ENCODE results near the gene KIAA0232. TPM values are rescaled to one million over a fixed set of nuclear protein-coding genes. Genes with fewer than 3 reads are reported as not detected.

KIAA0232 gene
- polyA plus RNA-seq, 1 donor (not counting 4 experiments of a cell fraction or from before 2014, with no cell fraction given): 10.0 TPM

- FAIRE-seq (no peak), DNase-seq (ENCODE audit: low read depth, low spot score) (no peak)
- Histone ChIP-seq H3K9ac (ENCODE audit: control insufficient read depth, extremely low read depth, insufficient read depth, low read length) (no peak overlapping the region), H3K27ac (ENCODE audit: control insufficient read depth, insufficient read depth, low read length) (no peak overlapping the region), H3K27me3 (ENCODE audit: control insufficient read depth, extremely low read depth, insufficient read depth, low read length) (no peaks in the 10 kb centered on the region), H3K4me3 (ENCODE audit: control insufficient read depth in 2 of 3, extremely low read depth in 1 of 3, insufficient read depth in 2 of 3, low read depth in 1 of 3, low read length in 3 of 3) (no peak overlapping the region), H3K9me3 (ENCODE audit: control insufficient read depth, low read depth, low read length) (no peaks in the 10 kb centered on the region), H3K4me1 (ENCODE audit: control insufficient read depth, extremely low read depth, insufficient read depth, low read length) (peaks cover 16% of the 10 kb centered on the region), H3K36me3 (ENCODE audit: control insufficient read depth in 2 of 2, extremely low read depth in 1 of 2, insufficient read depth in 2 of 2, low read length in 2 of 2) (no peaks in the 10 kb centered on the region), H2AFZ (ENCODE audit: control insufficient read depth, low read length) (no peak overlapping the region), H3K9me1 (ENCODE audit: control insufficient read depth, extremely low read depth, insufficient read depth, low read length) (no peaks in the 10 kb centered on the region), H3K79me2 (ENCODE audit: control insufficient read depth, insufficient read depth, low read length) (no peaks in the 10 kb centered on the region), H4K20me1 (ENCODE audit: control insufficient read depth, extremely low read depth, insufficient read depth, low read length) (no peaks in the 10 kb centered on the region), H3K4me2 (ENCODE audit: control insufficient read depth, extremely low read depth, insufficient read depth, low read depth, low read length) (no peak overlapping the region)
- TF ChIP-seq CTCF (optimal IDR thresholded peaks at IDR 0.05 in 1 of 3, IDR thresholded peaks at IDR 0.05 in 1 of 3, conservative IDR thresholded peaks at IDR 0.05 in 1 of 3; ENCODE audit: extremely low read depth in 1 of 3, insufficient read depth in 2 of 3, low read length in 3 of 3) (no peak), EZH2 (IDR thresholded peaks at IDR 0.05; ENCODE audit: low read length) (no peak)
- dilution Hi-C loops (cut with MboI; ENCODE audit: extremely low pct_ligation_motif_present, low sequenced_read_pairs): no loop called here
These were observed 131.9 kb downstream of the KIAA0232 start for GRCh38 chr4:6914448-6914847.

GRCh38 chr4:6915041-6916005, 132.8 kb downstream of the KIAA0232 start:
- Histone ChIP-seq H3K4me3 (ENCODE audit: control insufficient read depth in 2 of 3, extremely low read depth in 1 of 3, insufficient read depth in 2 of 3, low read depth in 1 of 3, low read length in 3 of 3) (no peak overlapping the region), H3K79me2 (ENCODE audit: control insufficient read depth, insufficient read depth, low read length) (no peaks in the 10 kb centered on the region), H3K9ac (ENCODE audit: control insufficient read depth, extremely low read depth, insufficient read depth, low read length) (no peak overlapping the region), H2AFZ (ENCODE audit: control insufficient read depth, low read length) (no peak overlapping the region), H4K20me1 (ENCODE audit: control insufficient read depth, extremely low read depth, insufficient read depth, low read length) (no peaks in the 10 kb centered on the region), H3K9me1 (ENCODE audit: control insufficient read depth, extremely low read depth, insufficient read depth, low read length) (no peaks in the 10 kb centered on the region), H3K27me3 (ENCODE audit: control insufficient read depth, extremely low read depth, insufficient read depth, low read length) (no peaks in the 10 kb centered on the region), H3K4me2 (ENCODE audit: control insufficient read depth, extremely low read depth, insufficient read depth, low read depth, low read length) (no peak overlapping the region), H3K4me1 (ENCODE audit: control insufficient read depth, extremely low read depth, insufficient read depth, low read length) (peaks cover 13% of the 10 kb centered on the region), H3K9me3 (ENCODE audit: control insufficient read depth, low read depth, low read length) (no peaks in the 10 kb centered on the region), H3K36me3 (ENCODE audit: control insufficient read depth in 2 of 2, extremely low read depth in 1 of 2, insufficient read depth in 2 of 2, low read length in 2 of 2) (no peaks in the 10 kb centered on the region), H3K27ac (ENCODE audit: control insufficient read depth, insufficient read depth, low read length) (no peak overlapping the region)
- dilution Hi-C loops (cut with MboI; ENCODE audit: extremely low pct_ligation_motif_present, low sequenced_read_pairs): no loop called here
- TF ChIP-seq EZH2 (IDR thresholded peaks at IDR 0.05; ENCODE audit: low read length) (no peak), CTCF (optimal IDR thresholded peaks at IDR 0.05 in 1 of 3, IDR thresholded peaks at IDR 0.05 in 1 of 3, conservative IDR thresholded peaks at IDR 0.05 in 1 of 3; ENCODE audit: extremely low read depth in 1 of 3, insufficient read depth in 2 of 3, low read length in 3 of 3) (no peak)
- no peak for FAIRE-seq
- DNase-seq (ENCODE audit: low read depth, low spot score): no peak

Measured in keratinocyte (primary cell).